OCI-LY7 (cell line): ENCODE measurements around the gene ROR2.

Experiments used
- EZH2phosphoT487 ChIP-seq: fragments of 200-600 bp; sonication (generic); IDR thresholded peaks from 2 replicates; pipeline ENCODE4 v1.6.1; 2018; ENCODE audit warnings: low read depth, borderline replicate concordance, mild to moderate bottlenecking, mixed run types, antibody characterized with exemption, low read length, moderate library complexity, mixed read lengths
- TF ChIP-seq, protein P1 (sequence below): fragments of 200-600 bp; sonication (generic); conservative IDR thresholded peaks from 2 replicates; pipeline ENCODE4 v1.5.1; 2014; ENCODE audit warnings: mild to moderate bottlenecking, antibody characterized with exemption, low read length, moderate library complexity, mixed read lengths

DNA sequence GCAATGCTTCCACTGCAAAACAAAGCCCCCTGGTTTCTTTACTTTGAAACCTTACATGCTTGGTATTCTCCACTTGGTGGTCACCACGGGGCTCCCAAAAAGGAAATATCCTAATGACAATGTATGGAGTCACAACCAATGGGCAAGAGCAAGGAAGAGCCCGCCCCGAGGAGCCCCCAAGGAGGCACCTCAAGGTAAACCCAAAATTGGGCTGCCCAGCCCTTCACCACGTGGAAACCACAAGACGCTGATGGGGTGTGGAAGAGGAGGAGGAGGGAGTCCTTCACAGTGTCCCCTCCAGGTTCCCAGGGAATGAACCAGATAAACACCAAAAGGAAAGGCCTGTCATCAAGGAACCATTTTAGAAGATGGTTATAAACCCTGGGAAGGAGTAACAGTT is 3.8 kb downstream of the ROR2 start:
- TF ChIP-seq, protein P1, sequence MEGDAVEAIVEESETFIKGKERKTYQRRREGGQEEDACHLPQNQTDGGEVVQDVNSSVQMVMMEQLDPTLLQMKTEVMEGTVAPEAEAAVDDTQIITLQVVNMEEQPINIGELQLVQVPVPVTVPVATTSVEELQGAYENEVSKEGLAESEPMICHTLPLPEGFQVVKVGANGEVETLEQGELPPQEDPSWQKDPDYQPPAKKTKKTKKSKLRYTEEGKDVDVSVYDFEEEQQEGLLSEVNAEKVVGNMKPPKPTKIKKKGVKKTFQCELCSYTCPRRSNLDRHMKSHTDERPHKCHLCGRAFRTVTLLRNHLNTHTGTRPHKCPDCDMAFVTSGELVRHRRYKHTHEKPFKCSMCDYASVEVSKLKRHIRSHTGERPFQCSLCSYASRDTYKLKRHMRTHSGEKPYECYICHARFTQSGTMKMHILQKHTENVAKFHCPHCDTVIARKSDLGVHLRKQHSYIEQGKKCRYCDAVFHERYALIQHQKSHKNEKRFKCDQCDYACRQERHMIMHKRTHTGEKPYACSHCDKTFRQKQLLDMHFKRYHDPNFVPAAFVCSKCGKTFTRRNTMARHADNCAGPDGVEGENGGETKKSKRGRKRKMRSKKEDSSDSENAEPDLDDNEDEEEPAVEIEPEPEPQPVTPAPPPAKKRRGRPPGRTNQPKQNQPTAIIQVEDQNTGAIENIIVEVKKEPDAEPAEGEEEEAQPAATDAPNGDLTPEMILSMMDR, result no peak
- TF ChIP-seq EZH2phosphoT487, result no peak
